Suprapubic skin (tissue), 3 donors: ENCODE measurements around the gene SP100.

ENCODE experiments used
- CTCF ChIP-seq, 2 donors: fragments of 200-600 bp in 1 of 2; fragments of 450-650 bp in 1 of 2; sonication (generic) in 1 of 2; IDR thresholded peaks; one replicate each; pipeline ENCODE4 v1.5.1; 2016 to 2019; ENCODE audit warnings: antibody characterized with exemption in 2 of 2, mild to moderate bottlenecking in 1 of 2, moderate library complexity in 1 of 2
- POLR2AphosphoS5 ChIP-seq, 3 donors: sonication (generic); formaldehyde crosslinking; IDR thresholded peaks; one replicate each; pipeline ENCODE4 v1.6.1; 2017; ENCODE audit warnings: antibody characterized with exemption in 3 of 3

- no peak for TF ChIP-seq CTCF (IDR thresholded peaks at IDR 0.05)
- no peak for TF ChIP-seq POLR2AphosphoS5 (IDR thresholded peaks at IDR 0.05)
Measured at GRCh38 chr2:230413479-230413878, 2.5 kb upstream of the SP100 start.
